Islet precursor cell (in vitro differentiated cells): ENCODE measurements around the gene STK39.

Experiments used
- DNase-seq: peaks from one replicate; pipeline ENCODE4 v3.0.0-alpha.2; 2018

STK39 gene

DNA sequence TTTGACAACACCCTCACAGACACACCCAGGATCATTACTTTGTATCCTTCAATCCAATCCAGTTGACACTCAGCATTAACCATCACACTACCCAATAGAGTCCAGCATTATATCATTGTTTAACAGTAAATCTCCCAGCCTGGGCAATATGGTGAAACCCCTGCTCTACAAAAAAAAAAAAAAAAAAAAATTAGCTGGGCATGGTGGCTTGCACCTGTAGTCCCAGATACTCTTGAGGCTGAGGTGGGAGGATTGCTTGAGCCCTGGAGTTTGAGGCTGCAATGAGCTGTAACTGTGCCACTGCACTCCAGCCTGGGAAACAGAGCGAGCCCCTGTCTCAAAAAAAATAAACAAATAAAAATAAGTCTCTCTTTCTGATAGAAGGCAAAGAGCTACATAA lies 304.0 kb downstream of the STK39 start:
- DNase-seq, result no peak

DNA sequence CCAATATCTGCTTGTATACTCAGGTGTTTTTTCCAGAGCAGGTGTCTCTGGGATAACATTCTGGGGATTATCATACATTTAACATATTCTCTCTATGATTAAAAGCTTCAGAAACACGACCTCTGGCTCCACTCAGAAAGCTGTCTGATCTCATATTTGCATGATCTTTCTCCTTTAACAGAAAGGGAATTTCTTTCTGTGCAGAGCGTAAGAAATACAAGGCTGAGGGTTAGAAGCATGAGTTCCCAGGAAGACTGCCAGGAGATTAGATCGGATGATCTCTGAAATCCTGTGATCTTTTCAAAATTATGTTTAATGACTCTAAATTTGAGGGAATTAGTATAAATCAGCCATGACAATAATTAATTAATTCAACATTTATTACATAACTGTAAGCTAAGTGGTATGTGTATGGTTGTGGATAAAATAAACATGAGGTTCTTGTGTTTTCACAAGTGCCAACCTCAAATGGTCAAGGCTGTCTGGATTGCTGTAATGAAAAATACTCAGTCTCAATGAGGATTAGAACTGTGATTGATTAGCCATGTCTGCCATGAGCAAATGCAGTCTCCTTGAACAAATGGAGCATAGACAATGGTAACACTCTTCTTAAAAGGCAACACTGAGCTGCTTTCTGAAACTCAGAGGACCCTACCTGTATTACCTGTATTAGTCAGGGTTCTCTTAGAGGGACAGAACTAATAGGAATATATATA lies 304.9 kb downstream of the STK39 start:
- DNase-seq, result no peak

DNA sequence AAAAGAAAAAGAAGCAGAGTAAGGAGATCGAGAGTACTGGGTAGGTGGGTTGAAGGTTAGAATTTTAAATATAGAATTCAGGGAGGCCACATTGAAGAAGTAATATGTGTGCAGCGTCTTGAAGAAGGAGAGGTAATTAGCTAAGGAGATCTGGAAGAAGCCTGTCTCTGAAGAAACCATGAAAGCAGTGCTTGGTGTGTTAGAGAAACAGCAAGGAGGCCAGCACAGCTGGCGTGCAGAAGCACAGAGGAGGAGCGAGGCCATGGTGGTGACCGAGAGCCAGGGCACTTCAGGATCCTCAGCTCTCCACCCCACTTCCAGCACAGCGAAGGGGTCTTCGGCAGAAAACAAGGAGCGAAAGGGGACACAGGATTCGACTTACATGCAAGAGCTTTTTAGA lies 305.8 kb downstream of the STK39 start:
- no peak for DNase-seq

GRCh38 chr2:167940734-167941507 lies 306.5 kb downstream of the STK39 start:
- no peak for DNase-seq

DNA sequence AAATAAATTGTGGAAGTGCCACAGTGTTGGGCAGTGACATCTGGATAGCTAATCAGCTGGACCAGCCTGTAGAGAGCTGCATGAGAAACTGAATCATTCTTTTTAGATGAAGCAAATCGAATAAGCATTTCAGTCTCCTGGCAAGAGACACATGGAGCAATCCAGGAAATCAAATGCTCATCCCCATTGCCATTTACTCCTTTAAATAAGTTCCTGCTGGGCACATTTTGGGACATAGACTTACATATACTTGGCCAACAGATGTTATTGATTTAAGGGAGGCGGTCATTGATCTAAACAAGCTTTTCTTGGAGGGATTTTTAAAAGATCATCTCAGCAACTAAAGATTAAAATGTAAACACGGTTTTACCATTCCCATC lies 307.1 kb downstream of the STK39 start:
- DNase-seq, result no peak

GRCh38 chr2:167939514-167940345 lies 307.7 kb downstream of the STK39 start:
- no peak for DNase-seq

GRCh38 chr2:167937403-167937802 lies 310.0 kb downstream of the STK39 start:
- no peak for DNase-seq

DNA sequence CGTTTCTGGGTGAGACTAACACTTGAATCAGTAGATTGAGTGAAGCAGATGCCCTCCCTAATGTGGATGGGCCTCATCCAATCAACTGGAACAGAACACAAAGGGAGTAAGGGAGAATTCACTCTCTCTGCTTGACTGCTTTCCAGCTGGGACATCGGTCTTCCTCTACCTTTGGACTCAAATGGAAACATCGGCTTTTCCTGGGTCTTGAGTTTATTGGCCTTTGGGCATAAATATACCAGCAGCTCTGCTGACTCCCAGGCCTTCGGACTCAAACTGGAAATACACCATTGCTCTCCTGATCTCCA lies 311.6 kb downstream of the STK39 start:
- DNase-seq, result no peak

DNA sequence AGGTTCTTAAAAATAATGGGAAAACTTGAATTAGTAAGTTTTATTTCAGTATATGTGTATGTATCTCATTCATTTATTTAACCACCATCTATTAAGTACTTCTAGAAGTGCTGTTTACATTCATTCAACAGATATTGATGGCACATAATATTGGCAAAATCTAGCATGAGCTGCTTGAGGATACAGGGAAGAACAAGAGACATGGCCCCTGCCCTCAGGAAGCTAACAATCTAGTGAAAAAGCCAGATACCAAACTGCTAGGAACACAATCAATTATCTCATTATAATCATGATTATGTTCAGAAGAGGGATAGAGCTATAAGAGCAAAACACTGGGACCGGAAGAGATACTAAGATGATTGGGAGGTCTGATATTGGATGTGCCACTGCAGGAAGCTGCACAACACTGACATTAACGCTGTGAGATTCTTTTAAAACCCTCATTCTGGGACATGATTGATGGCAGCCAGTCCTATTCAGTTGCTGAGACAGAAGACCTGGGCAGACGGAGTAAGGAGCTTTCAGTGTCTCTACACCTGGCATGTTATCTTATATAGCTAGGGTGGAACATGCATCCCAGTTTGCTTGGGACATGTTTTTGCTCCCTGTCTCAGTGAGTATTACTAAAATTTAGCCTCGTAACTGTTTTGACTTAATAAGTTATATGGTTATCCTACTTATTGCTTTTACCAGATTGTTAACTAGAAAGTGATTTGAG lies 314.1 kb downstream of the STK39 start:
- no peak for DNase-seq

DNA sequence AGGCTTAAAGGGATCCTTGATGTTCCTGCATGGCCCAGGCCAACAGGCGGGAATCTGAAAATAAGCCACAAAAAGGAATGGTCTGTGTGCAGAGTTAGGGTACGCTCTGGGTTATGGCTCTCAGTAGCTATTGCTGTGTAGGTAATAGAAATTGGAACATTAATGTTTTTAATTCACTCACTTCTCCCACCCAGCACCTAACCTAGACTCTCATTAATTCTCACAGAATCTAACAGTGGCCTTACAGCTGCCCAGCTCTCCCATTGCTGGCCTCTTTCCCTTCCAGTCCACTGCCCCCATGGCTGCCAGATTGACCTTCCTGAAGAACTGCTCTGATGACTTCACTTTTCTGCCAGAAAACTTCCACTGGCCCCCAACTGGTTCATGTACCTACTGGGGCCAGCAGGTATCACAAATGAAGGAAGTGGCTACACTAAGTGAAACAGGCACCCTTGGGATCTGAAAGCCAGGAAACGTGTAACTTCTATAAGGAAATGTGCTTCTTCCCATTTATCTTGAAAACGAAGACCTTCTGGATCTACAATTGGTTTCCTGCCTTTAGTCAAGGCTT lies 315.2 kb downstream of the STK39 start:
- DNase-seq, result no peak

GRCh38 chr2:167929484-167929883 lies 317.9 kb downstream of the STK39 start:
- no peak for DNase-seq

DNA sequence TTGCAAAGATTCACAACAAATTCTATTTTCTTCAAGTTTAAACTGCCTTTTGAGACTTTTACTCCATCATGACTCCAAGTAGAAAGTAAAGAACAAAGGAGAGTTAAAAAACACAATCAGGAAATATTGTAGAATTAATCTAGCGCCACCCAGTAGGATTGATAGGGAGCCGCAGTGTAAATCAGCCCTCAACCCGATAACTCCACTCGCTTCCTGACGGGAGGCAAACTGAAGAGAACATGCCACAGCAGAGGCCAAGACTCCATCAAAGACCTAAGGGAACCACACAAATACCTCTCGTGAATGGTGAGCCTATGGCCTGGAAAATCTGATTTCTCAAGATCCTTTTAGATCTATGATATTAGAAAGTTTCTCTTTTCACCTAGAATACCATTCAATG lies 319.0 kb downstream of the STK39 start:
- DNase-seq, result no peak

- no peak for DNase-seq
Measured at GRCh38 chr2:167925758-167926157, 321.6 kb downstream of the STK39 start.

GRCh38 chr2:167924556-167924955 lies 322.8 kb downstream of the STK39 start:
- DNase-seq, result peak; percentile 76

DNA sequence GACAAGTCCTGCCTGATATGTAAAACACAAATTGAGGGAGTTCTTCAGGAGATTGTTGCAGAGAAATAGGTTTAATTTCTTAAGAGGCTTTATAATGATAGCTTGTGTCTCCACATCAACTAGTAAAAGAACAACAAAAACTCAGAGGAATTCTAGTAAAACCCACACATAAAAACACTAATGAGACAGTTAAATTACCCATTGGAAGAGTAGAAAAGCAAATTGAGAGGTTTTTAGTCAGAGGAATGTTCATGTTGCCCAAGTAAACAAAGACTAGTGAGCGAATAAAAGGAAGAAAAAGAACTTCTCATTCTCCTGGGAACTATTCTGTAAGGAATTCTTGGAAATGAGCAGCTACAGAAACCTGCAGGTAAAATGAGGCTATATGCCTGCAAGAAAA lies 330.6 kb downstream of the STK39 start:
- DNase-seq, result no peak

DNA sequence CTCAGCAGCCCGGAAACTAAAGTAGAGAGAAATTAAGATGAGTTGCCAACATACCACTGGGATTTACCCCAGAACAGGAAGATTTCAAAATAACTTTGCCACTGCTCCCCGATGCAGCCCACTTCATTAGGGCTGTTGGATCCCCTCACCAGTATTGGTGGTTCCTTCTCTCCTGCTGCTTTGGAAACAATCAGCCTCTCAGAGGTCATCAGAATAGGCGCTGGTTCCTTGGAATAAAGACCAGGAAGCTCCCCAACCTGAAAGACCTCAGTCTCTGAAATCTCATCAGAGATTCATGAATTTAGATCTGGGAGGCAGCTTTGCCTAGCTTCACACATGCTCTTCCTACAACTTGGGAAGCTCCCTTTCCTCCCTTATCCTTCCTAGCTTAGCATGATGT lies 332.4 kb downstream of the STK39 start:
- no peak for DNase-seq

GRCh38 chr2:167908786-167909185 lies 338.6 kb downstream of the STK39 start:
- no peak for DNase-seq

- DNase-seq, result no peak
Measured at GRCh38 chr2:167905668-167906067, 341.7 kb downstream of the STK39 start.
